Measurements from ENCODE around the gene PPP5C.
A peak's percentile ranks its signal among the peaks of the same experiment; 100 is the strongest.
"Not testable (repeated sequence)": the region's sequence is repeated elsewhere in the genome, so short reads cannot be mapped to it uniquely, and the experiment has no call there.

The PPP5C gene

DNA sequence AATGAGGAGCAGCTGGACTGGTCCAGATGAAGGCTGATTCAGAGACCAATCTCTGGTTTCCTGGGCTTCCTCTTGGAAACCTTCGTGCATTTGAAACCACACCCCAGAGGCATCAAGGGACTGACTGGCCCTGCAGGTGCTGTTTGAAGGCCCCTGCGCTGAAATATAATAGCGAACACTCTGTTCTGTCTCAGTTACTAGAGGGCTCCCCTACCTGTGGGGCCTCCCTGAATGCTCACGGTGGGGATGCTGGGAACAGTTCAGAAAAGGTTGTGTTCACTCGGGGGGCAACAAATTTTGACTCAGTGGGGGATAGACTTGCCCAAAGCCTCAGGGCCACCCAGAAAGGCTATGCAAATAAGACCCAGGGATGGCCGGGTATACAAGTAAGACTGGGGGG lies 60.1 kb downstream of the PPP5C start:
- no peak for FAIRE-seq
- no peak for DNase-seq (ENCODE audit: insufficient read length, low spot score)

DNA sequence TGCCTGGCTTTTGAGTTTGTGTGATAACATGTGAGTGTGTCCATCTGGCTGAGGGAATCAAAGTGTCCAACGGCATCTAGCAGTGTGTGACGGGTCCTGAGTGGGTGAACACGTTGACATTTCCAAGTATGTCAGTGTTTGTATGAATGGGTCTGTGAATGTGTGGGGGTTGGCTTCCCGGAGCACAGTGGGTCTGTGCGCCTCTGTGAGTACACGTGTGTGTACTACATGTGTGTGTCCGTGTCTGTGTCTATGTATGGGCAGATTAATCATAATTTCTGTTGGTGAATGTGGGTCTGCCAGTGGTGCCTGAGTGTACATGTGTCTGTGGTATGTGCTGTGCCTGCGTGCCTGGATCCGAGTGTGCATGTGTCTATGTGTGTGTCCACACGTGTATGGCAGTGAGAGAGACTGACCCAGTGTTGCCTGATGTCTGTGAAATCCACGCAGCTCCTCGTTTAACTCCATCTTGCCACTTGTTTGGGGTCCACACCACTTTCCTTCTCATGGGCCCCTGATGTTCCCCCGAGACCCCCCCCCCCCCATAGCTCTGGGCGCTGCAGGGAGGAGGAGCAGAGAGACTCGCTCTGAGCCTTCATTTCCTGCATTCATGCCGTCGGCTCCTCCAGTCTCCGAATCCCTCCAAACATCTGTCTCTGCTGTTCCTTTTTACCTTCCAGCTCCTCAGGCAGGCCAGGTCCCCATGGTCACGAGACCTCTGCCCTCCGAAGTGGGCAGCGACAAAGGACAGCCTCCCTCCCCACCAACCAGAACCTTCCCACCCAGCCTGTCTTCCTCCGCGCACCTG lies 61.2 kb downstream of the PPP5C start:
- no peak for FAIRE-seq

DNA sequence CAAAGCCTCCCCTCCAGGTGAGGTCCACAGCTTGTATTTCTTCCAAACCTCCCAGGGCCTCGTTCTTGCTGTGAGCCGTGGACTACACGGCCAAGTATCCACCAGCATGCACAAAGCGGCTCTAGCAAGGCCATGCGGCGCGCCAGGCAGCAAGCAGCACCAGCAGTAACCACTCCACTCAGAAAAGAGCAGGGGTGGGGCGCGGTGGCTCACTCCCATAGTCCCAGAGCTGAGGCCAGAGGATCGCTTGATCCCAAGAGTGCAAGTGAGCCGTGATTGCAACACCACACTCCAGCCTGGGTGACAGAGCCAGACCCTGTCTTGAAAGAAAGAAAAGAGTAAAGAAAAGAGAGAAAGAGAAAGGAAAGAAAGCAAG lies 61.8 kb downstream of the PPP5C start:
- DNase-seq (ENCODE audit: insufficient read length, low spot score) (no peak), FAIRE-seq (no peak)

More for the DNA sequence above, 61.2 kb downstream of the PPP5C start:
- no peak for DNase-seq (ENCODE audit: insufficient read length, low spot score)

DNA sequence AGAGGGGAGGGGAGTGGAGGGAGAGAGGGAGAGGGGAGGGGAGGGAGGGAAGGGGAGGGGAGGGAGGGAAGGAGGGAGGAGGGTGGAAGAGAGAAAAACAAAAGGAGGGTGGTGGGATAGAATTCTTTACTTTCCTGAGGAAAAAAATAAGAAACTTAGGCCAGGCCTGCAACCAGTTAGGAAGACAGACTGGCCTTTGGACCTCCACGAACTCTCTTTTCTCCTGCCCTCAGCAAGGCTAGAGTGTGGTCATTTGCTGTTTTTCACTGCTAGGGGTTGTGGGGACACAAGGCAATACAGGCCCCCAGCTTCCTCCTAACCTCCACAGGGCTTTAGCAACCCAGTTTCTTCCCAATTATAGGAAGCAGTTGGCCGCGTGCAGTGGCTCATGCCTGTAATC lies 62.3 kb downstream of the PPP5C start:
- FAIRE-seq (no peak), DNase-seq (ENCODE audit: insufficient read length, low spot score) (no peak)

DNA sequence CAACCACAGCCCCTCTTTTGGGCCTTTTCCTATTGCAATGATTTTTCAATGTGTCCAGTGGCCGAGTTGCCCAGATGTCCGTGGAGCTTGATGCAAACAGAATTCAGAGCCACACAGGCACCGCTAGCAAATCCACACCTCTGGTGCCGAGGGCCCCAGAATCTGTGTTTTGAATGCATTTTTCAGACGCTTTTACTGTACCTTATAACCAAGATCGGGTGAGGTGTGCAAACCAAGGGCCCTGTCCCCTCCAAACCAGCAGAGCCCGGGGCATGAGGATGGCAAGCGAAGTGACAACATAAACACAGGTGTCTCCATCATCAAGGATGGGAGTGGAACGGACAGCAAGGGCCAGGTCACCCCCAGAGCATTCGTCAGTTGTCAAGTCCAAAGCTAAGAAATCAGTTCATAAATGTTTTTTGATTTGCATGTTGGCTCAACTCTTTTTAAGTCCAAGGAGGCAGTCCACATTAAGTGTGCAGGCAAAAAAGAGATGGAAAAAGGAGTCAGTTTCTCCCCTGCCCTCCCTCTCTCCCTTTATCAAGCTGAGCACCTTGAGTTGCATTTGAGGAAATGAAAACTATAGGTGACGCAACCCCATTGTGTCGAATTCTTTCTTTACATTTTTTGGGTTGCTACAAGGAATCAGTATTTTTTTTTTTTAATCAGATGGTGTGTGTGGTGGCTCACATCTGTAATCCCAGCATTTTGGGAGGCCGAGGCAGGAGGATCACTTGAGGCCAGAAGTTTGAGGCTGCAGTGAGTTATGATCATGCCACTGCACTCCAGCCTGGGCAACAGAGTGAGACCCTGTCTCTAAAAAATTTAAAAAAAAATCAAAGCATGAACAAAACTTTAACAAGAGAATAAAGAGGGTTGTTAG lies 63.6 kb downstream of the PPP5C start:
- no peak for DNase-seq (ENCODE audit: insufficient read length, low spot score)
- no peak for FAIRE-seq

DNA sequence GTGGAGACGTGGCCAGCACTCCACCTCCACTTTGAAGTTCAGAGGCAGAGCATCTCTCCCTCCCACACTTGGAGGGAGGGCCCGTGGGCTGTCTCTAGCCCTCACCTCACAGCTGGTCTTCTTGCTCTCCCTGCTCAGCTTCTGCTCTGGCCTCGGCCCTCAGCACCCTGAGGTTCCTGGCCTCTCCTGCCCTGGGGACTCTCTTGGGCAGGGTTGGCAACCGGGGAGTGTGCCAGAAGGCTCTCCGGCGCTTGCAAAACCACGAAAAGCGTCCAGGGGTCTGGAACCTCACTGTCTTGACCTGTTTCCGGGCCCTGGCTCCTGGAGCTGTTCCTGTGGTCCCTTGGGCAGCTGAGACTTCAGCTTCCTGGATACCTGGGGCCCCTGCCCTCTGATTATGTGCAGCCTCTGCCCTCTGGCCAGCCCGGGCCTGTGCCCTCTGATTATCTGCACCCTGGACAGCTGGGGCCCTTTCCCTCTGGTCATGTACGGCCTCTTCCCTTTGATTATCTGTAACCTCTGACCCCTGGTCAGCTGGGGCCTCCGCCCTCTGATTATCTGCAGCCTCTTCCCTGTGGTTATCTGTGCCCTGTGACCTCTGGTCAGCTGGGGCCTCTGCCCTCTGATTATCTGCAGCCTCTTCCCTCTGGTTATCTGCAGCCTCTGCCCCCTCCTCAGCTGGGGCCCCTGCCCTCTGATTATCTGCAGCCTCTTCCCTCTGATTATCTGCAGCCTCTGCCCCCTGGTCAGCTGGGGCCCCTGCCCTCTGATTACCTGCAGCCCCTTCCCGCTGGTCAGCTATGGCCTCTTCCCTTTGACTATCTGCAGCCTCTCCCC lies 64.4 kb downstream of the PPP5C start:
- DNase-seq (ENCODE audit: insufficient read length, low spot score) = no peak
- FAIRE-seq = no peak

DNA sequence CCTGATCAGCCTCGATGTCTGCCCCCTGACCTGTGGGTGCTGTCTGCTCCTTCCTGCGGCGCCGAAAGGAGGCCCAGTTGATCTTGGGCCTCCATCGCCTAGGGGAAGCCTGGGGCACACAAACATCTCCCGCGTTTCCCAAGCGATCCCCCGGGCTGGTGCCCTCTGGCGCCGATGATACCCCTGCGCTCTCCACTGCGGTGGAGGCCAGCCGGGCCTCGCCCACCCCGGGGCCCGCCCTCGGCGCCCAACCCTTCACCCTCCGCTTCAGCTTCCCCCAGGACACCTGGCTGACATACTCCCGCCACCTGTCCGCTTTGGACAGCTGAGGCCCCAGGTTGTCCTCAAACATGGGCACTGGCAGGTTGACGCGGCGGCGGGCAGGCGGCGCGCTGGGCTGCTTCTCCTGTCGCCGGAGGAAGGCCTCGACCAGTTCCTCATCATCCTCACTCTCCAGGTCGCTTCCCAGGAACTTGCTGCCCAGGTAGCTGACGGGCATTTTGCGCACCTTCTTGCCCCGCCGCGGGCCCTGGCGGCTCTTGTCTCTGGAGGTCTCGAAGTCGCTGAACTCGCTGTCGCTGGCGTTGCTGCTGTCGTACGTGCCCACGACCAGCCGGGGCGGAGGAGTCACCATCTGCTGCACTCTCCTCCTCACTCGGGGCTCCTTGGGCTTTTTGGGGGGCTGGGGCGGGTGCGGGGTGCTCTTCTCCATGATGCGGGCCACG lies 65.2 kb downstream of the PPP5C start:
- FAIRE-seq = no peak

DNA sequence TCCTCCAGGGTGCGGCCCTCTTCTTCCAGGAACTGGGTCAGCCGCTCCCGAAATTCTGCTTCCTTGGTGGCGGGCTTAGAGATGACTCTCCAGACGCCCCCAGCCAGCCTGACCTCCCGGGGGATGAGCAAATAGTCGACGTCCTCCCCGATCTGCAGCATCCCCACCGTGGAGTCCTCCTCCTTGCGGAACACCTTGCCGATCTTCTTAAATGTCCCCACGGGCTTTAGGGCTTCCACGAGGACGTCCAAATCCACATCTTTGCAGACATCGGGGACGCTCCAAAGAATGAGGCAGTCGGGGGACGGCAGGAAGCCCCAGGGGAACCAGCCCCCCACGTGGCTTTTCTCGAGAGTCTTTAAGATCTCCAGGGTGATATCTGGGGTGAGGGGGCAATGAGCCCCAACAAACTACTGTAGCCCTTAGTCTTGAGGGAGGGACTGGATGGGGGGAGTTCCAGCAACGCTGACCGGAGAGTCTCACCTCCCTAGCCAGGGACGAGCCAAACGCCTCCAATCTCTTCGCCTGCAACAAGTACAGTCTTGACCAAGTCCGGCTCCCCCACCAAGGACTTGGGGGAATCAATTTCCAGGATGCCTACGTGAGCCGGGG lies 65.9 kb downstream of the PPP5C start:
- DNase-seq (ENCODE audit: insufficient read length, low spot score) (no peak), FAIRE-seq (no peak)

More for the DNA sequence above, 65.2 kb downstream of the PPP5C start:
- no peak for DNase-seq (ENCODE audit: insufficient read length, low spot score)

DNA sequence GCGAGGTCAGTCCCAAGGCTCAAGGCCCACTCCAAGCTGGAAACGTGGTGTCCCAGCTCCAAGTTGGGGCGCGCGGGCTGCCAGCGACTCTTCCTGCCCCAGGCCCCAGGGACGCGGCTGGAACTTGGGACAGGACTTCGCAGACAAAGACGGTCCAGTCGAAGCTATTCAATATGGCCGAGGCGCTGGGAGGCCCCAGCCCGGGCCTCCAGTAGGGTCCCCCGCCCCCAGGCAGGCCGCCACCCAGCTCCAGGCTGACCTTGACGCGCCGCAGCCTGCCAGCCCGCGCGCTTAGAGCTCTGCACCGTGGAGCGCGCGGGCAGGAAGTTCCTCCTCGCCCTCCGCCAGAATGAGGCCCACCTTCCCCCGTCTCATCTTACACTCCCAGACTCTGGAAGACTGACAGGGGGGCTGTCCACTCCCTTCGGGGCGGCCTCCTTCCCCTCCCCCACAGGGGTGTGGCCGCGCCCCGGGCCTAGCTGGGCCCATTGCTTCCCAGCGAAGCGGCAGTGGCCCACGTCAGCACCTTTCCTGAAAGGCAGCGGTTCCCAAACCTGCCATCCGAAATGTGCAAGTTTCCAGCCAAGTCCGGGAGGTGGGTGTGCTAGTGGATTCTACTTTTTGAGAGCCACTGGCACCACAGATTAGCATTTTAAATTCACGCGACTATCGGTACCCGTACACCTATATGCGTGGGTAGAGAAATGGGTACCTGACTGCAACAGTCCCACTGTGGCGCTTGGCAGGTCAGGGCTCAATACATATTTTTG lies 66.6 kb downstream of the PPP5C start, which contains the start of gene CCDC8:
Gene CCDC8, minus strand, starts transcription at position 303 of the 770 bp plus-strand sequence. CDS start 754 bp downstream, outside the sequence.
- no peak for DNase-seq (ENCODE audit: insufficient read length, low spot score)
- FAIRE-seq = no peak

DNA sequence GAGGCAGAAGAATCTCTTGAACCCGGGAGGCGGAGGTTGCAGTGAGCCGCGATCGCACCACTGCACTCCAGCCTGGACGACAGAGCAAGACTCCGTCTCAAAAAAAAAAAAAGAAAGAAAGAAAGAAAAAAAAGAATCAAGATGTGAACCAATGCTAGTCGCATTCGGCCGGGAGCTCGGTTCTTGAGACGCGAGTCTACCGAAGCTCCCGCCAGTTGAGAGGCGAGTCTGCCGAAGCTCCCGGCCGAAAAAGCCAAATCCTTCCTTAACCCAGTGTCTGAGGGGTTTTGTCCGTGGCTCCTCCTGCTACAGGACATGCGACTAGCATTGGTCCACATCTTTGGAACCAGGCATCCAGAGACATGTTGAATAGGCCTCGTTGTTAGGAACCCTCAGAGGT lies 68.0 kb downstream of the PPP5C start:
- not testable (repeated sequence) for FAIRE-seq

DNA sequence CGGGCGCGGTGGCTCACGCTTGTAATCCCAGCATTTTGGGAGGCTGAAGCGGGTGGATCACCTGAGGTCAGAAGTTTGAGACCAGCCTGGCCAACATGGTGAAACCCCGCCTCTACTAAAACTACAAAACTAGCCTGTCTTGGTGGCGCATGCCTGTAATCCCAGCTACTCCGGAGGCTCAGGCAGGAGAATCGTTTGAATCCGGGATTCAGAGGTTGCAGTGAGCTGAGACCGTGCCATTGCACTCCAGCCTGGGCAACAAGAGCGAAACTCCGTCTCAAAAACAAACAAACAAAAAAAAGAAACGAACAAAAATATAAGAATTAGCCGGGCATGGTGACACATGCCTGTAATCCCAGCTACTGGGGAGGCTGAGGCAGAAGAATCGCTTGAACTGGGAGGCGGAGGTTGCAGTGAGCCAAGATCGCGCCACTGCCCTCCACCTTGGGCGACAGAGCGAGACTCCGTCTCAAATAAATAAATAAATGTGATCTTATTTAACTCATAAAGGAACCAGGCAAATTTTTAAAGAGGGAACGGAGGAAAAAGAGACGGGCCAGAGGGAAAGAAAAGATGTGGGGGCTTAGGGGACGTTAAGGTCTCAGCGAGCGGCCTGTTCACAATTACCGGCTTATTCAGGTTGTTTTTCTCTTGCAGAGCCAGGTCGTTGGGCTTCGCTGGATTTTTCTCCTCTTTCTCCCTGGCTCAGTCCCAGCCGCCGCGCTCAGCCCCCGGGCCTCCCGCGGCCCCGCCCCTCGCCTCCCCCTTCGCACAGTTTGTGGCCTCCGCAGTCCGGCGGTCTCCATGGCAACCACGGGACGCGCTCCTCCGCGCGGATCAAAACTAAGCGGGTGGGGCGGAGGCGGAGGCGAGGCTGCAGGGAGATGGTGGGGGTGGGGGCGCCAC lies 69.2 kb downstream of the PPP5C start:
- FAIRE-seq = not testable (repeated sequence)
- DNase-seq (ENCODE audit: insufficient read length, low spot score) = peak; percentile 38

More for the DNA sequence above, 68.0 kb downstream of the PPP5C start:
- DNase-seq (ENCODE audit: insufficient read length, low spot score) = not testable (repeated sequence)

DNA sequence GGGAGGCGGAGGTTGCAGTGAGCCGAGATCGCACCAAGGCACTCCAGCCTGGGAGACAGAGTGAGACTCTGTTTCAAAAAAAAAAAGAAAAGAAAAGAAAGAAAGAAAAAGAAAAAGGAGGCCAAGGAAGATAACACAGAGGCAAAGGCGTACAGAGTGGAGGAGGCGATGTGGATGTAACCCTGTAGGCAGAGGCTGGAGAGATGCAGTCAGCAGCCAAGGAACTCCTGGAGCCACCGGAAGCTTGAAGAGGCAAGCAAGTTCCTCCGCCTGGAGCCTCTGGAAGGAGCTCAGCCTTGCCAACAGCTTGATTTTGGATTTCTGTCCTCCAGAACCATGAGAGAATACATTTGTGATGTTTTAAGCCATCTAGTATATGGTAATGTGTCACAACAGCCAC lies 73.2 kb downstream of the PPP5C start:
- DNase-seq (ENCODE audit: insufficient read length, low spot score) (no peak), FAIRE-seq (no peak)

DNA sequence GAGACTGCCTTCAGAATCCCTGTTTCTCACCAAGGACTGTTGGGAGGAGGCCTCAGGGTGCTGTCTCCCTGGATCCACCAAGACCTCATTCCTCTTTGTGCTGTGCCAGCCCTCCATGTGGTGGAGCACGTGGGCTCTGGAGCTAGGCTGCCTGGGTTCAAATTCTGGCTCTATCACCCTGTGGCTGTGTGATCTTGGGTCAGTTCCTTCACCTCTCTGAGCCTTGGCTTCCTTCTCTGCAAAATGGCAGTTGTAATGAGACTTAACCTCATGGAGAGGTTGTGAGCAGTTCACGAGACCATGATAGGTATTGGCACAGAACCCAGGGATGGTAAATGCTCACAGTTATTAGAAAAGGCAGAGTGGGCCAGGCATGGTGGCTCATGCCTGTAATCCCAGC lies 75.5 kb downstream of the PPP5C start:
- DNase-seq (ENCODE audit: insufficient read length, low spot score) (no peak), FAIRE-seq (no peak)

DNA sequence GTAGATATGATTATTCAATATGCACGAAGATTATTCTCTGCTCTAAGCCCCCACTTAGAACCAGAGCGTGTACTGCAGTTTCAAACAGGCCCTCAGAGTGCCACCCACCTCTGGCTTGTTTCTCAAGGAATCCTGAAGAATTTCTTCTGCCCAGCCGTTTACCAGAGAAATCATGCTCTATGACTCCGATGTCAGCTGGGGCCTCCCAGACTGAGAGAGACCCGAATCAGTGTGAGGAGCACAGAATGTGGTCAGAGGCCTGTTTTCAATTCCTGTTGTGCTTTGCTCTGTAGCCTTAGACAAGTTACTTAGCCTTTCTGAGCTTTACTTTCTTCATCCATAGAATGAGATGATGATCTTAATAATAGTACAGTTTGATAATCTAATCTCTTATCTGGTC lies 76.3 kb downstream of the PPP5C start:
- DNase-seq (ENCODE audit: insufficient read length, low spot score) = no peak
- no peak for FAIRE-seq

DNA sequence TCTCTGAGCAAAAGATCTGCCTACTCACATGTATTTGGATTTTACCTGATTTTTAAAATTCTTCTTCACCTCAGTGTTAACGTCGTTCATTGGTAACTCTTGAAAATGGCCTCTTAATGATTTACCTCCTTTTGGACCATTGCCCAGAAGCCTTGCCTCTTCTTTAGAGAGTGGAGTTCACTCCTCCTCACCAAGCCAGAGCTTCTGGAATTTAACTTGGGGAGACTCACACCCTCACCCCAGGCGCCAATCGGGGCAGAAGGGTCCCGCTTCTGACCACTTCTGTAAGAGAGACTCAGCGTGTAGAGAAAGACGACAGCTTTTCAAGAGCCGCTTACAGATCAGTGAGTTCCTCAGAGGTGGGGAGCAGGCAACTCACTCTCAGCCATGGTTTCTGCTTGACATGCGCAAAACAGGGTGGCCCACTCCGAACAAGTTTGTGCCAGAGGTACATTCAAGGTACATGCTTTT lies 79.2 kb downstream of the PPP5C start:
- DNase-seq (ENCODE audit: insufficient read length, low spot score) (no peak), FAIRE-seq (no peak)

DNA sequence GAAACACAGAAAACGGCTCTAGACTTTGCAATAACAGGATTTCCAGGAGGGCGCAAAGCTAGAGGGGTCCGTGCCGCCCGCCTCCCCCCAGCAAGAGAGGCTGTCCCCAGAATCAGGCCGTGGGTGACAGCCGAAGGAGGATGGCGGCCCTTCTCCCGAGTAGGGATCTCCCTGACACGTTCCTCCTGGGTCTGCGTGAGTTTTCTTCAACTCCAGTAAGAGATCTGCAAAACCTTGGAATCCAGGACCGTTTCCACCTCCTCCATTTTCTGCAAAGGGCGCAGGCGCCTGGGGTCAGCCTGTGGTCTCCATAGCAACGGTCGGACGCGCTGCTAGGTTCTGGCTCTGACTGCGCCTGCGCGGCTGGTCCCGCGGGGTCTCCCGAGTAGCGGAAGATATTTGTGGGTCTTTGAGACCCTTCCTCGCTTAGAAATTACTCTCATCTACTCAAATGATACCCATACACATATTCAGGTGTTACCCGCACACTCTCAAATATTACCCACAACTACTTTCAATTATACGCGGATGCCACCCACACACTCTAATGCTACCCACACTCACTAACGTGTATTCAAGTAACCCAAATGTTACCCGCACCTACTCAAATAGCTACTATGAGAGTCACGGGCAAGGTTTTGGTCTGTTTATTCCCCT lies 79.7 kb downstream of the PPP5C start:
- DNase-seq (ENCODE audit: insufficient read length, low spot score) (no peak), FAIRE-seq (no peak)

DNA sequence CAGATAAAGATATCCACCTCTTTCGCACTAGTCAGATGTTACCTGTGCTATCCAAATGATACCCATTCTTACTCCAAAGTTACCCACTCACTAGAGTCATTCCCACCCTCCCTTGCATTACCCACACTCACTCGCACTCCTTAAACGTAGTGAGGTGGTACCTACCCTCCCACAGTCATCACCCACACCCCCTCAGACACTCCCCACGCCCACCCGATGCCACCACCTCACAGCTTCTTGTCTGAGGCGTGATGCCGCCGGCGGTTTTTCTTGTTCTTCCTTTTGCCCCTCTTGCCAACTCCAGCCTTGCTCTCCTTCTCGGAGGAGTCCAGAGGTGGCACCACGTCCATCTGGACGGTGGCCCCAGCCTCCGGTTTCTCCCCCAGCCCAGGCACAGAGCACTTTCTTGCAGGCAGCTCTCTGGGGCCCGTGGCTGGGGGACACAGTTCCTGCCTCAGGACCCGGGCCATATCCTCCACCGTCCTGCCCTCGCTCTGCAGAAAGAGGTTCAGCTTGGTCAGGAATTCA lies 80.7 kb downstream of the PPP5C start:
- no peak for DNase-seq (ENCODE audit: insufficient read length, low spot score)
- no peak for FAIRE-seq
